GM21526 (cell line): ENCODE data around the gene CXCL16.
"Not testable (repeated sequence)": the region's sequence is repeated elsewhere in the genome, so short reads cannot be mapped to it uniquely, and the experiment has no call there.

Experiments used
- ATAC-seq: cut with Tn5 transposase; IDR thresholded peaks from one replicate; pipeline ENCODE4 v1.9.1; 2021; ENCODE audit warnings: moderate library complexity; ENCODE audit not compliant: unreplicated experiment, low FRiP score

CXCL16 gene

GRCh38 chr17:4703330-4703691, 36.4 kb downstream of the CXCL16 start:
- ATAC-seq, result no peak

GRCh38 chr17:4701116-4701515, 38.6 kb downstream of the CXCL16 start:
- no peak for ATAC-seq

DNA sequence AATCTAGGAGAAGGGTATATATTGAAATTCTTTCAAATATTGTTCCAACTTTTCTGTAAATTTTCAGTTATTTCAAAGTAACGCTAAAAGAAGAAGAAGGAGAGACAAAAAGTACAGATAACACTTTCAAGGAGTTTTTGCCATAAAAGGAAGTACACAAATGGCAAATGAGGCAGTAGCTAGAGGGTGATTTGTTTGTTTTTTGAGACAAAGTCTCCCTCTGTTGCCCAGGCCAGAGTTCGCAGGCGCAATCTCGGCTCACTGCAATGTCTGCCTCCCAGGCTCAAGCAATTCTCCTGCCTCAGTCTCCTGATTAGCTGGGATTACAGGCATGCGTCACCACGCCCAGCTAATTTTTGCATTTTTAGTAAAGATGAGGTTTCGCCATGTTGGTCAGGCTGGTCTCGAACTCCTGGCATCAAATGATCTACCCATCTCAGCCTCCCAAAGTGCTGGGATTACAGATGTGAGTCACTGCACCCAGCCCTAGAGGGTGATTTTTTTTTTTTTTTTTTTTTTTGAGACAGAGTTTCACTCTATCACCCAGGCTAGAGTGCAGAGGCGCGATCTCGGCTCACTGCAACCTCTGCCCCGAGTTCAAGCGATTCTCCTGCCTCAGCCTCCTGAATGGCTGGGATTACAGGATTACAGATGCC, 40.2 kb downstream of the CXCL16 start:
- ATAC-seq, result not testable (repeated sequence)

DNA sequence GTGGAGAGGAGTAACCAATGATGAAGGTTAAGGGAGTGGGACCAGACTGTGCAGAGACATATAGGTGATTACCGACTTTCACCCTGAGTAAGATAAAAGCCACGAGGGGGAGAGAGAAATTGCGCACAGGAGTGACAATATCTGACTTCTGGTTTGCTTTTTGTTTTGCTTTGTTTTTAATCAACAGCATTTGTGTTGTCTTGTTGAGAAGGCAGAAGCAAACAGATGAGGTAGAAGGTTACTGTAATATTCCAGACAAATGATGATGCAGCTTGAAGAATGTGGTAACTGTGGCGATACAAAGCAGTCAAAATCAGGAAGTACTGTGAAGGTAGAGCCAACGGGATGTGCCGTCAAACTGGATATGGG, 43.3 kb downstream of the CXCL16 start:
- ATAC-seq, result no peak

DNA sequence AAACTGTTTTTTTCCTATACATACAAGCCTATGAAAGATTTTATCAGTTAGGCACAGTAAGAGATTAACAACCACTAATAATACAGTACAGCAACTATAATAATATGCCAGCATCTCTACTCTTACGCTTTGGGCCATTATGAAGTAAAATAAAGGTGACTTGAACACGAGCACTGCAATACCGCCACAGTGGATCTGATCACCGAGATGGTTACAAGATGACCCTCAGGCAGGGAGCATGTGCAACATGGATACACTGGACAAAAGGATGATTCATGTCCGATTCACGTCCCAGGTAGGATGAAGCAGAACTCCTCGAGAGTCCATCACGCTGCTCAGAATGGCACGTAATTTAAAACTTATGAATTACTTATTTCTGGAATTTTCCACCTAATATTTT, 46.3 kb downstream of the CXCL16 start:
- ATAC-seq, result no peak

GRCh38 chr17:4691686-4692085, 48.0 kb downstream of the CXCL16 start:
- ATAC-seq, result no peak

- ATAC-seq, result no peak
Observed at GRCh38 chr17:4690745-4691144, 49.0 kb downstream of the CXCL16 start.

DNA sequence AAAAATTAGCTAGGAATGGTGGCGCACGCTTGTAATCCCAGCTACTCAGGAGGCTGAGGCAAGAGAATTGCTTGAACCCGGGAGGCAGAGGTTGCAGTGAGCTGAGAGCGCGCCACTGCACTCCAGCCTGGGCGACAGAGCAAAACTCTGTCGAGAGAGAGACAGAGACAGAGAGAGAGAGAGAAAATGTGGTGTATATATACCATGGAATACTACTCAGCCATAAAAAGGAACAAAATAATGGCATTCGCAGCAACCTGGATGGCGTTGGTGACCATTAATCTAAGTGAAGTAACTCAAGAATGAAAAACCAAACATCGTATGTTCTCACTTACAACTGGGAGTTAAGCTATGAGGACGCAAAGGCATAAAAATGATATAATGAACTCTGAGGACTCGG, 49.9 kb downstream of the CXCL16 start:
- not testable (repeated sequence) for ATAC-seq

DNA sequence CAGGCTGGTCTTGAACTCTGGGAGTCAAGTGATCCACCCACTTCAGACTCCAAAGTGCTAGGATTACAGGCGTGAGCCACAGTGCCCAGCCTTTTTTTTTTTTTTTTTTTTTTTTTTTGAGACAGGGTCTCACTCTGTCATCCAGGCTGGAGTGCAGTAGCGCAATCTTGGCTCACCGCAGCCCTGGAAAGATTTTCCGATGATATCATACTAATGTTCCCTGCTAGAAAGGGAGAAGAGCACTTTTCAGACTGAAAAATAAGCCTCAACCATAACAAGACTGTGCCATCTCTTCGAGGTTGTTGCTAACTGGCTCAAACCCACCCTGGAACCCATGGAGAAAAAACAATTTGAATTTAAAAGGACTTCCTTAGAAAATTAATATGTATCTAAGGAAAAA, 56.0 kb downstream of the CXCL16 start:
- ATAC-seq, result not testable (repeated sequence)
